Measurements from ENCODE around the gene TMPRSS5. TPM values are rescaled to one million over a fixed set of nuclear protein-coding genes. Genes with fewer than 3 reads are reported as not detected.

TMPRSS5 gene
- total and polyA plus RNA-seq, 2 of the 8 experiments (the other 6 are each of a cell fraction or from before 2014, with no cell fraction given), result 0.54 to 0.78 TPM

DNA sequence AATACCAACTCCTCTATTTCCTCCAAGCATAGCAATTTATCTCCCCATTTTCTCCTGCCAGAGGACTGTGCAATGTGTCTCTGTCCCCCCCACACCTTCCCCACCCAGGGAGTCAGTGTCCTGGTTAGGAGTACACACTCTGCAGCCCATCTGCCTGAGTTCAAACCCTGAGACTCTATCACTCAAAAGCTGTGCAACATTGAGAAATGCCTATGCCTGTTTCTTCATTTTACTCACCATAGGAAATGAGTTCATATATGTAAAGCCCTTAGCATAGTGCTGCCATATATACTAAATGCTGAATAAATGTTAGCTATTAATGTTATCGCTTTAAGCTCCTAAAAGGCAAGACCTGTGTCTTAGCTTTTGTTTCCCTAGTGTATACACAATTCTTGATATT, 64.0 kb downstream of the TMPRSS5 start:
- H2AK5ac ChIP-seq (ENCODE audit: low read depth, low read length), result no peak overlapping the region
- no peak overlapping the region for H3K9ac ChIP-seq (replicated peaks in 1 of 4; ENCODE audit: extremely low read depth in 1 of 4, low read depth in 3 of 4, low read length in 3 of 4)
- WGBS, 2 experiments (ENCODE audit: extremely low coverage in 1 of 2, insufficient coverage in 1 of 2, insufficient read length in 1 of 2, insufficient replicate concordance in 2 of 2, low coverage in 1 of 2, low lambda C conversion rate in 2 of 2, missing lambda C conversion rate in 1 of 2), result 96% methylated on average over 1 of the region's 1 CpG; no CpG with 5 or more reads in 1 of the 2 experiments
- no peak overlapping the region for H3K14ac ChIP-seq (ENCODE audit: insufficient read length)
- H3K4me3 ChIP-seq (ENCODE audit: extremely low read depth in 1 of 4, insufficient read depth in 2 of 4, low read depth in 3 of 4, low read length in 4 of 4), result no peak overlapping the region
- no peak overlapping the region for H3K18ac ChIP-seq (ENCODE audit: extremely low read depth, low read length)
- no peak overlapping the region for H2AFZ ChIP-seq (ENCODE audit: low read length)
- no peaks in the 10 kb centered on the region for H3K79me1 ChIP-seq (ENCODE audit: low read depth, low read length)
- no peak overlapping the region for H3K56ac ChIP-seq (replicated peaks; ENCODE audit: insufficient read length, low read depth, low read length)
- POLR2A ChIA-PET (ENCODE audit: partially characterized antibody), result no interaction called here
- no peak for FAIRE-seq
- no peaks in the 10 kb centered on the region for H4K20me1 ChIP-seq (replicated peaks in 1 of 2; ENCODE audit: control insufficient read depth in 1 of 2, insufficient read depth in 2 of 2, low read length in 2 of 2)
- peaks cover 0 to 5% (median 0%) of the 10 kb centered on the region in 4 experiments; a peak in 2 of 7 replicates for H3K4me1 ChIP-seq (replicated peaks in 1 of 4; ENCODE audit: control insufficient read depth in 3 of 4, insufficient read depth in 4 of 4, low read length in 3 of 4)
- no peak overlapping the region for H2BK5ac ChIP-seq (ENCODE audit: low read depth, low read length)
- H4K5ac ChIP-seq (ENCODE audit: insufficient read length, low read depth, low read length), result no peak overlapping the region
- no peak overlapping the region for H3K23ac ChIP-seq (ENCODE audit: insufficient read length)
- H4K8ac ChIP-seq (ENCODE audit: extremely low read depth, insufficient read depth, low read length), result no peak overlapping the region
- H2BK15ac ChIP-seq (ENCODE audit: low read length), result no peak overlapping the region
- H3K79me2 ChIP-seq (ENCODE audit: control insufficient read depth in 1 of 2, insufficient read depth in 2 of 2, low read length in 2 of 2), result no peaks in the 10 kb centered on the region
- CTCF ChIA-PET (ENCODE audit: partially characterized antibody), result interaction anchor here (0.6 to 1.2 kb wide), 4 partner anchors 8 to 400 kb away, joined by 3 read pairs; no protein-coding TSS in a partner anchor
- no peaks in the 10 kb centered on the region for H3K36me3 ChIP-seq (ENCODE audit: control insufficient read depth in 2 of 4, insufficient read depth in 4 of 4, low read length in 3 of 4)
- no peak overlapping the region for H2BK120ac ChIP-seq (replicated peaks; ENCODE audit: low read depth, low read length)
- no peak overlapping the region for H2BK12ac ChIP-seq (ENCODE audit: low read depth, low read length)
- no peak for DNase-seq (ENCODE audit: low read depth in 1 of 2, low spot score in 2 of 2)
- no peaks in the 10 kb centered on the region for H3K9me3 ChIP-seq (ENCODE audit: insufficient read depth in 2 of 2, low read depth in 1 of 2, low read length in 1 of 2)
- no peak overlapping the region for H4K91ac ChIP-seq (replicated peaks; ENCODE audit: insufficient read length, low read length)
- TF ChIP-seq BRCA1 (IDR thresholded peaks at IDR 0.05; ENCODE audit: low read depth, low read length) (no peak), TAF7 (optimal IDR thresholded peaks at IDR 0.05; ENCODE audit: borderline replicate concordance, low read depth, low read length) (no peak), NANOG (IDR thresholded peaks at IDR 0.05; ENCODE audit: insufficient read depth, low read depth, low read length, poor library complexity, severe bottlenecking) (no peak), POLR2AphosphoS5 (IDR thresholded peaks at IDR 0.05; ENCODE audit: low read depth, low read length) (no peak), SIN3A (conservative IDR thresholded peaks at IDR 0.05 in 1 of 2, IDR thresholded peaks at IDR 0.05 in 1 of 2; ENCODE audit: low read depth in 1 of 2, low read length in 2 of 2) (no peak)
- TF ChIP-seq, protein P1, sequence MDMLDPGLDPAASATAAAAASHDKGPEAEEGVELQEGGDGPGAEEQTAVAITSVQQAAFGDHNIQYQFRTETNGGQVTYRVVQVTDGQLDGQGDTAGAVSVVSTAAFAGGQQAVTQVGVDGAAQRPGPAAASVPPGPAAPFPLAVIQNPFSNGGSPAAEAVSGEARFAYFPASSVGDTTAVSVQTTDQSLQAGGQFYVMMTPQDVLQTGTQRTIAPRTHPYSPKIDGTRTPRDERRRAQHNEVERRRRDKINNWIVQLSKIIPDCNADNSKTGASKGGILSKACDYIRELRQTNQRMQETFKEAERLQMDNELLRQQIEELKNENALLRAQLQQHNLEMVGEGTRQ (IDR thresholded peaks at IDR 0.05; ENCODE audit: low read length), result no peak
- TF ChIP-seq, protein P2, sequence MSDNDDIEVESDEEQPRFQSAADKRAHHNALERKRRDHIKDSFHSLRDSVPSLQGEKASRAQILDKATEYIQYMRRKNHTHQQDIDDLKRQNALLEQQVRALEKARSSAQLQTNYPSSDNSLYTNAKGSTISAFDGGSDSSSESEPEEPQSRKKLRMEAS (IDR thresholded peaks at IDR 0.05), result no peak
- H3K27me3 ChIP-seq (replicated peaks in 1 of 4; ENCODE audit: control insufficient read depth in 3 of 4, extremely low read depth in 1 of 4, insufficient read depth in 3 of 4, low read length in 3 of 4), result no peaks in the 10 kb centered on the region
- H2BK20ac ChIP-seq (ENCODE audit: low read length), result no peak overlapping the region
- H3K23me2 ChIP-seq (ENCODE audit: low read depth, low read length), result peaks cover 7% of the 10 kb centered on the region; the same call in 1 of the 2 replicates
- no peak overlapping the region for H3K4me2 ChIP-seq (ENCODE audit: insufficient read depth in 1 of 2, low read depth in 2 of 2, low read length in 2 of 2)
- no peak overlapping the region for H3K27ac ChIP-seq (ENCODE audit: low read depth, low read length)
- H3K4ac ChIP-seq (replicated peaks; ENCODE audit: insufficient read length, low read depth, low read length), result no peak overlapping the region
